GM12878 (cell line): ENCODE data around the gene VN1R2. TPM values are rescaled to one million over a fixed set of nuclear protein-coding genes. Genes with fewer than 3 reads are reported as not detected.
"Not testable (repeated sequence)": the region's sequence is repeated elsewhere in the genome, so short reads cannot be mapped to it uniquely, and the experiment has no call there.

ENCODE experiments used
- ATAC-seq: fragments of 200-7000 bp; cut with Tn5 transposase; 3 replicates; pipeline ENCODE4 v1.9.1; 2020; ENCODE audit warnings: mild to moderate bottlenecking, moderate library complexity
- Bru-seq: library from RNA; stranded (reverse); fragments of 400-500 nt; gene quantifications from one replicate; lab custom pipeline; 2021; lab: Mats Ljungman, UMichigan
- BruChase-seq, 2 experiments: library from RNA; stranded (reverse); fragments of 400-500 nt; gene quantifications; one replicate each; lab custom pipeline; 2021; lab: Mats Ljungman, UMichigan
- BruUV-seq: library from RNA; stranded (reverse); fragments of 400-500 nt; replicated peaks from 2 replicates; lab custom pipeline; 2021; lab: Mats Ljungman, UMichigan
- CTCF ChIA-PET: fragments of 300-600 bp; sonication (Branson Sonifier 250); formaldehyde crosslinking; extraction: SDS; loops from one replicate; lab custom pipeline; 2021; ENCODE audit warnings: inconsistent platforms; lab: Yijun Ruan, JAX
- POLR2A ChIA-PET: fragments of 350-600 bp; formaldehyde crosslinking; extraction: SDS; loops from one replicate; lab custom pipeline; 2021; ENCODE audit warnings: inconsistent platforms; lab: Charles Lee
- RAD21 ChIA-PET: fragments of 300-600 bp; sonication (Branson Sonifier 250); formaldehyde crosslinking; loops from one replicate; lab custom pipeline; 2023; ENCODE audit warnings: antibody characterized with exemption; ENCODE audit not compliant: unreplicated experiment; lab: Charles Lee
- SMC1A ChIA-PET: fragments of 300-600 bp; sonication (Branson Sonifier 250); formaldehyde crosslinking; loops from one replicate; lab custom pipeline; 2023; ENCODE audit not compliant: unreplicated experiment, uncharacterized antibody; lab: Charles Lee
- DNase-seq: peaks from one replicate; pipeline ENCODE4 v3.0.0-alpha.2; 2011; ENCODE audit warnings: low read depth, low spot score
- FAIRE-seq: peaks from 3 replicates; lab custom pipeline; 2011; peaks lifted over from hg19 to GRCh38; lab: Jason Lieb, UNC
- H2AFZ ChIP-seq: 2 replicates; pipeline ENCODE4 v1.6.0; 2011; ENCODE audit warnings: low read depth, low read length, control low read depth; ENCODE audit not compliant: control insufficient read depth
- H3K27ac ChIP-seq: 2 replicates; pipeline ENCODE4 v1.5.1; 2011; ENCODE audit warnings: control low read depth; ENCODE audit not compliant: control insufficient read depth, insufficient read depth
- H3K27me3 ChIP-seq, 2 experiments: replicated peaks in 1 of 2; 2 replicates each; pipeline versions ENCODE4 v1.6.0 to v1.6.1; 2011; ENCODE audit warnings: low read length in 1 of 2; ENCODE audit not compliant: control insufficient read depth in 2 of 2, insufficient read depth in 2 of 2
- H3K36me3 ChIP-seq, 2 experiments: 2 replicates each; pipeline ENCODE4 v1.5.1; 2011; ENCODE audit warnings: low read length in 1 of 2; ENCODE audit not compliant: control insufficient read depth in 2 of 2, insufficient read depth in 2 of 2
- H3K4me1 ChIP-seq: 2 replicates; pipeline ENCODE4 v1.6.1; 2011; ENCODE audit warnings: mild to moderate bottlenecking, low read length, moderate library complexity, mixed read lengths; ENCODE audit not compliant: control insufficient read depth, insufficient read depth
- H3K4me2 ChIP-seq: 2 replicates; pipeline ENCODE4 v1.6.0; 2011; ENCODE audit warnings: control low read depth; ENCODE audit not compliant: control insufficient read depth, insufficient read depth
- H3K4me3 ChIP-seq: fragments of 200-600 bp; sonication (generic); 2 replicates; pipeline ENCODE4 v1.5.1; 2016
- H3K79me2 ChIP-seq: 2 replicates; pipeline ENCODE4 v1.6.0; 2011; ENCODE audit warnings: low read length; ENCODE audit not compliant: control insufficient read depth, insufficient read depth
- H3K9ac ChIP-seq: 2 replicates; pipeline ENCODE4 v1.8.0; 2011; ENCODE audit warnings: low read length, control low read depth, mixed read lengths; ENCODE audit not compliant: control insufficient read depth, insufficient read depth
- H3K9me3 ChIP-seq: replicated peaks from 3 replicates; pipeline ENCODE4 v1.5.1; 2011; ENCODE audit warnings: mild to moderate bottlenecking, low read length; ENCODE audit not compliant: control insufficient read depth, insufficient read depth
- H4K20me1 ChIP-seq: 2 replicates; pipeline ENCODE4 v1.6.0; 2011; ENCODE audit not compliant: control insufficient read depth, insufficient read depth
- WGBS: methylation state at CpG from one replicate; pipeline ENCODE4 v1.1.6; 2016; ENCODE audit warnings: low lambda C conversion rate; ENCODE audit not compliant: insufficient replicate concordance, insufficient coverage; ENCODE audit errors: missing lambda C conversion rate; 5-methylcytosine and 5-hydroxymethylcytosine counted together
- in situ Hi-C: fragments of 300-500 bp; cut with MboI; formaldehyde crosslinking; loops from 9 replicates; pipeline ENCODE4 v1.14.3; 2018; ENCODE audit warnings: mixed read lengths
- intact Hi-C: fragments of 100-400 bp; cut with micrococcal nuclease; formaldehyde crosslinking; loops from one replicate; pipeline ENCODE4 v1.14.2; 2022; ENCODE audit not compliant: unreplicated experiment
- long read RNA-seq, 2 experiments: library from polyadenylated mRNA; unstranded; transcript quantifications; one replicate each; pipeline ENCODE4 v2.0.0, GENCODE V29; 2019 to 2020
- polyA minus RNA-seq, 3 experiments: library from RNA; depleted of rRNA, polyadenylated mRNA; stranded (reverse); fragments of >200 nt; gene quantifications; 2 replicates each; pipeline ENCODE4 v1.2.3, GENCODE V29; 2011
- polyA plus RNA-seq, 11 experiments: library from polyadenylated mRNA; depleted of rRNA in 4 of 11; unstranded in 6 of 11; stranded (reverse) in 5 of 11; fragments of >200 nt; fragmentation: Nextera tagmentation in 4 of 11; fragmentation: Illumina TruSeq in 1 of 11; extraction: Ambion mirVana in 4 of 11; extraction: Trizol in 1 of 11; gene quantifications; 1 replicate in 1 of 11; 2 replicates in 10 of 11; pipeline versions ENCODE4 v1.2.1 to v1.2.3, GENCODE V29; 2011 to 2016; ENCODE audit warnings: inconsistent platforms in 2 of 11, missing spikeins in 2 of 11, low read depth in 1 of 11
- total RNA-seq, 4 experiments: library from RNA; depleted of rRNA in 3 of 4; stranded (reverse); fragments of >200 nt in 3 of 4; fragmentation: Illumina TruSeq in 1 of 4; extraction: Trizol in 1 of 4; gene quantifications; 2 replicates each; pipeline versions ENCODE4 v1.2.1 to v1.2.3, GENCODE V29; 2013 to 2021

Gene VN1R2
- not detected in 2 replicates for total RNA-seq (2013; cell fraction: nucleolus; rRNA removed)
- total RNA-seq (2014; rRNA removed): not detected in 2 replicates
- not detected in 2 replicates for total RNA-seq (2014; rRNA removed; fragmentation: Illumina TruSeq; extraction: Trizol)
- not detected in 2 replicates for total RNA-seq (2021)
- not detected for polyA plus RNA-seq (2011; ENCODE audit: low read depth)
- polyA plus RNA-seq (2011; rRNA removed): not detected in 2 replicates
- not detected in 2 replicates for polyA plus RNA-seq (2011; cell fraction: cytosol; rRNA removed)
- not detected in 2 replicates for polyA plus RNA-seq (2011; cell fraction: nucleus; rRNA removed)
- not detected in 2 replicates for polyA plus RNA-seq (2012)
- not detected in 2 replicates for polyA plus RNA-seq (2014; fragmentation: Illumina TruSeq; extraction: Trizol)
- not detected for polyA plus RNA-seq (2014; fragmentation: Nextera tagmentation; extraction: Ambion mirVana)
- polyA plus RNA-seq (2014; rRNA removed): not detected in 2 replicates
- not detected for polyA plus RNA-seq (2016; fragmentation: Nextera tagmentation; extraction: Ambion mirVana)
- not detected in 2 replicates for polyA minus RNA-seq (2011; rRNA and poly(A)+ RNA removed)
- not detected in 2 replicates for polyA minus RNA-seq (2011; cell fraction: cytosol; rRNA and poly(A)+ RNA removed)
- not detected in 2 replicates for polyA minus RNA-seq (2011; cell fraction: nucleus; rRNA and poly(A)+ RNA removed)
- Bru-seq, nascent RNA: not detected
- BruChase-seq, experiment 1, labeled RNA remaining after a 6-hour chase: not detected
- not detected for BruChase-seq, experiment 2, labeled RNA remaining after a 2-hour chase
- long read RNA-seq, experiment 1: 0 reads
- long read RNA-seq, experiment 2: 0 reads

- ATAC-seq, H3K27me3 ChIP-seq, in situ Hi-C loops, H3K4me2 ChIP-seq, H4K20me1 ChIP-seq, SMC1A ChIA-PET, H2AFZ ChIP-seq, intact Hi-C loops, H3K9me3 ChIP-seq, H3K36me3 ChIP-seq, BruUV-seq, RAD21 ChIA-PET, CTCF ChIA-PET, H3K4me3 ChIP-seq, H3K27ac ChIP-seq, POLR2A ChIA-PET, H3K9ac ChIP-seq, DNase-seq, H3K79me2 ChIP-seq, H3K4me1 ChIP-seq, FAIRE-seq: not testable (repeated sequence)
- WGBS: 55% methylated on average over 14 of the region's 14 CpGs
Observed at GRCh38 chr19:53257715-53258342, at the start of gene VN1R2. VN1R2 (plus strand) TSS chr19:53258292; CDS start chr19:53258376, 84 bp downstream.

GRCh38 chr19:53211554-53211953 is 46.5 kb upstream of the VN1R2 start:
- RAD21 ChIA-PET, BruUV-seq, H3K27me3 ChIP-seq, H3K4me3 ChIP-seq, H3K9ac ChIP-seq, H3K79me2 ChIP-seq, SMC1A ChIA-PET, H2AFZ ChIP-seq, DNase-seq, H3K36me3 ChIP-seq, H3K27ac ChIP-seq, intact Hi-C loops, H3K4me2 ChIP-seq, in situ Hi-C loops, ATAC-seq, H3K4me1 ChIP-seq, H4K20me1 ChIP-seq, POLR2A ChIA-PET, CTCF ChIA-PET, FAIRE-seq: not testable (repeated sequence)
- peaks cover 14% of the 10 kb centered on the region for H3K9me3 ChIP-seq
- WGBS: 68% methylated on average over 3 of the region's 3 CpGs
